HPDE6-E6E7 (cell line): ENCODE measurements around the gene NUP62.
"Not testable (repeated sequence)": the region's sequence is repeated elsewhere in the genome, so short reads cannot be mapped to it uniquely, and the experiment has no call there.

Experiments
- DNase-seq: peaks from one replicate; pipeline ENCODE4 v3.0.0; 2011; ENCODE audit warnings: missing footprints; ENCODE audit errors: extremely low spot score

NUP62 gene

GRCh38 chr19:49925486-49925885, 3.8 kb downstream of the NUP62 start:
- DNase-seq: no peak

DNA sequence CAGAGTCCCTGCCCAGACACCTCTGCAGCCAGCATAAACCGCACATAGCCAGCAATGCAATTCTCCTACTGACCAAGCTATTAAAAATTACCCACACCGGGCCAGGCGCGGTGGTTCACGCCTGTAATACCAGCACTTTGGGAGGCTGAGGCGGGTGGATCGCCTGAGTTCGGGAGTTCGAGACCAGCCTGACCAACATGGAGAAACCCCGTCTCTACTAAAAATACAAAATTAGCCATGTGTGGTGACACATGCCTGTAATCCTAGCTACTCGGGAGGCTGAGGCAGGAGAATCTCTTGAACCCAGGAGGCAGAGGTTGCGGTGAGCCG, 4.5 kb downstream of the NUP62 start:
- not testable (repeated sequence) for DNase-seq

- no peak for DNase-seq
Observed at GRCh38 chr19:49924004-49924880, 5.1 kb downstream of the NUP62 start.

GRCh38 chr19:49923055-49924003, 6.0 kb downstream of the NUP62 start:
- no peak for DNase-seq

DNA sequence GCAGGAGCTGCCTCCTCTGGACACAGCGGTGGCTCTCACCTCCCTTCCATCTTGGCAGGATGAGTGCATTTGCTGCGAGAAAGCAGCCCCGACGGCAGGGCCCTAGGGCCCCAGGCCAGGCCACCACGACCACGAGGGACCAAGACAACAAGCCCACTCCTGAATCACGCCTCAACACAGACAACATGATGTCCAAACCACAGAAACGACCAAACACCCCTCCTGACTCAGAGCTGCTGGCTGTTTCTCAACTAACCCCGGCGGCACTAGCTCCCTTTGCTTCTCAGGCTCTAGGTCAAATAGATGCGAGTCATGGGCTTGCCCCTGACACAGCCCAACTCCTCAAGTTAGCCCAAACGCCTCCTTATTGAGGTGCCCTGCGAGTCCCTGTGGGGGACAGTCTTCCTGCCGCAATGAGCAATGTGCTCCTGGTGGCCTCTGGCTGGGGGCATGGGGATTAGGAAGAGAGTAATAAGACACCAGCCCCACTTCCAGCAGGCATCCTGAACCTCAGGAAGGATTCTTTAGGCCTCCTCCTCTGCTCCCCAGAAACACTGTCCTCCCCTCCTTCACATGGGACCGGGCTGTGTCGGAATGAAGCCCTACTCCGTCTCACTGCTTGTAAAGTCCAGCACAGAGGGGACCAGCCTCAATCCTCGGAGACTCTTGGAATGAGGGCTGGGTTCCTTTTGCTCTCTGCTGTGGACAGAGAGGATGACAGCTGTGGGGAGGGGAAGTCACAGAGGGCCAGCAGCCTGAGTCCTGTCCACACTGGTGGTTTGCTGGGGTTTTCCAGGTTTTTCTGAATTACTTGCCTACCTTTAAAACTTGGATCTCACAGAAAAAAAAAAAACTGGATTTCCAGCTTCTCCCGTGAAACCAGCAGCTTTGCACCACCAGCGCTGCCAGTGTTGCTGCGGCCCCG, 7.2 kb downstream of the NUP62 start:
- DNase-seq: no peak

DNA sequence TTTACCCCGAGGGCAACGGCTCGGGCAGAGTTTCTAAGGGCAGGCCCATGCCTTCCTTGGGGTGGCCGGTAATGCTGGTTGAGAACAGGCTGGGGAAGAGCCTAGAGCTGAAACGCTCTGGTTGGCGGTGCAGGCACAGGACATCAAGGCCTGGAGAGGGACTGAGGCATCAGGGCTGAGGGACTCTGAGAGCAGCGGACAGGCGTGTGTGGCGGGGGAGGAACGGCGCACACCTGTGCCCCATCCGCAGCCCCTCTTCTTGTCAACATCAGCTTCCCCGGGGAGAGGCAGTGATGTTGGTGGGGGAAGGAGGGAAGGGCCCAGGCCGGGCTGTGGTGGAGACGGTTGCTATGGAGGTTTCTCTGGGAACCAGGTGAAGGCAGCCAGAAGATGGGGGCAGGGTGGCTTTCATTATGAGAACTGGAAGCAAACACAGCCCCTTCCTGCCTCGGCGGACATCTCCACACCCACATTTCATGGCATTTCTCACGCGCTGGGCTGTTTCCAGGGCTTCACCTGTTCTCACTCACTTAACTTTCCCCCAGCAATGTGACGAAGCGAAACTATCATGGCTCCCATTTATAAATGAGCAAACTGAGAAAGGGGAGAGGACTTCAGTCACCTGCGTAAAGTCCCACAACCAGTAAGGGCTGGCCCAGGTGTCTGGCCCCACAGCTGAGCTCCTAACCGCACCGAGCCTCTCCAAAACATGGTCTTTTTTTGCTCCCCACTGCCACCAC, 8.5 kb downstream of the NUP62 start:
- DNase-seq: no peak

DNA sequence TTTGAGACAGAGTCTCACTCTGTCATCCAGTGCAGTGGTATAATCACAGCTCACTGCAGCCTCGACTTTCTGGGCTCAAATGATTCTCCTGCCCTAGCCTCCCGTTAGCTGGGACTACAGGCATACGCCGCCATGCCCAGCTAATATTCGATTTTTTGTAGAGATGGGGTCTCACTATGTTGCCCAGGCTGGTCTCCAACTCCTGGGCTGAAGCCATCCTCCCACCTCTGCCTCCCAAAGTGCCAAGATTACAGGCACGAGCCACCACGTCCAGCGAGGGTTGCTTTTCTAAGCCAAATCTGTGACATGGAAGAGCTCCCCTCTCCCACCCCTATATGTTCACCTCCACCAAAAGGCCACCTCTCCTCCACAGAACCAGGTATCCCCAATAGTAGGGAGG, 11.2 kb downstream of the NUP62 start:
- no peak for DNase-seq

GRCh38 chr19:49916839-49917733, 12.2 kb downstream of the NUP62 start:
- no peak for DNase-seq

DNA sequence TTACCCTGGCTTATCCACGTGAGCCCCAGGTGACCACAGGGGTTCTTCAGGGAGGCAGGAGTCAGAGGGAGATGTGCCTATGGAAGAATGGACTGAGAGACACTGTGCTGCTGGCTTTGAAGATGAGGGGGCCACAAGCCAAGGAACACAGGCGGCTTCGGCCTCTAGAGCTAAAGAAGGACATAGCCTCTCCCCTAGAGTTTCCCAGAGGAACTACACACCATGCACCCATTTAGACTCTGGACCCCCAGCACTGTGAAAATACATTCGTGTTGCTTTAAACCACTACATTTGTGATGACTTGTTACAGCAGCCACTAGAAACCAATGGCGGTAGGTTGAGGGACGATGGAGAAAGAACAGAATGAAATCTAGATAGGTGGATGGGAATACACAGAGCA, 14.0 kb downstream of the NUP62 start:
- DNase-seq: no peak

DNA sequence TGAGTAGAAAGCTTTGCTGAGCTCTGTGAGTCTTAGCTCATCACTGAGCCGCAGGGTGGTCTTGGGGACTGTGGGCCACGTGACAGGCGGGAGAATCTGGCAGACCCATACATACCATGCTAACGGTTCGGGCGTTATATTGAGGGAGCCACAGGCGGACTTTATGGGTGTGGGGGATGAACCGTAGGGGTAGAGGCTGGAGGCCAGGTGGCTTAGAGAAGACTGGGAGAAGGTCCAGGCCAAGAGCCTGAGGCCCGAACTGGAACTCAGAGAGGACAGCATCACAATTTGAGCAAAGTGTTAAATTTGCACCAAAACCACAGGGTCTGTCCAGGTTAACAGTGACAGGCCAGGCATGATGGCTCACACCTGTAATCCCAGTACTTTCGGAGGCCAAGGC, 15.6 kb downstream of the NUP62 start:
- no peak for DNase-seq

- DNase-seq: no peak
Observed at GRCh38 chr19:49912965-49913685, 16.2 kb downstream of the NUP62 start.

DNA sequence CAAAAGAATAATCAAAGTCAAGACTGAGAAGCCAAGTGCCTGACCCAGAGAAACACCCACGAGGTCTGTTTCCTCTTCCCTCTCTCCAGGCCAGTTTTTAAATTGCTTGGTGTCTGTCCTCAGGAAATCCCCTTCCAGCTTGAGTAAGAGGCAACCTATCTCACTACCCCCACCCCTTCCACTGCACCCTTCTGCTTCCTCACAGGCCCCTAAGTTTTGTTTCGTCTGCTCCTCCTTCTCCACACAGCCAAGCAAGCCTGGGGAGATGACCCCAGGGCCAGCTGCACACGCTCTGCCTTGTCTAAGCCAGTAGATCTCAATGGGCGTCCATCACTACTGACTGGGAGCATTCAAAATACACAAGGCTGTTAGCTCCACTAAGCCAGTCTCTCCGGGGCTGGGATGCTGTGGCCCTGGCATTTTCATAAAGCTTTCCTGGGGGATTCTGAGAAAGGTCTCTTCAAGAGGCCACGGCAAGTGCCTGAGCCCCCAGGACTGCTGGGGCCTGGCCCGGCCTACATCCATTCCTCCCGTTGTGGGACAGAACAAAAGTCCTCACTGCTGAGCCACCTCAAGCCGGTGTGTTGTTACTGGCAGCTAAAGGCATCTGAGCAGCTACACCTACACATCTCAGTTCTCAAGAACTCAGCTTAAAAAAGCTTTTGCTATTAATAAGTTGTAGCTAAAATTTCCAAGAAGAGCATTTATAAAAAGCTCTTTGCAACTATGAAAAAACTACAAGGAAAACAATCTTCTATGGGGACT, 17.7 kb downstream of the NUP62 start:
- no peak for DNase-seq

DNA sequence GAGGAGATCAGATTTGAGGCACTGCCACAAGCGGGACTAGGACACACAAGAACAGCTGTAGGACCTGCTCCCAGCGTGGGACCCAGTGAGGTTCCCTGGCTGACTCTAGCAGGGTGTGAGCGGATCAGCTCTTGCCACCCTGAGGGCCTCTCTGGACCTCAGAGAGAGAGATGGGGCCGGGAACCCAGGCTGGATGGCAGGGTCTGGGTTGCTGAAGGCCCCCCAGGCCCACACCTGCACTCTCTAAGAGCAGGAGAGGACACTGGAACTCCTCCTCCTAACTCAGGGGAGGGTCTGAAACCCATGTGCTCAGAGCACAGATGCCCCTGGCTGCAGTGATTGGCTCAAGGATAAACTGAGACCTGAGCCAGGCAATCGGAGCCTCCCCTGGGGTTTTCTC, 19.1 kb downstream of the NUP62 start:
- DNase-seq: no peak

GRCh38 chr19:49908480-49909420, 20.6 kb downstream of the NUP62 start:
- no peak for DNase-seq

GRCh38 chr19:49907745-49908446, 21.4 kb downstream of the NUP62 start:
- no peak for DNase-seq

DNA sequence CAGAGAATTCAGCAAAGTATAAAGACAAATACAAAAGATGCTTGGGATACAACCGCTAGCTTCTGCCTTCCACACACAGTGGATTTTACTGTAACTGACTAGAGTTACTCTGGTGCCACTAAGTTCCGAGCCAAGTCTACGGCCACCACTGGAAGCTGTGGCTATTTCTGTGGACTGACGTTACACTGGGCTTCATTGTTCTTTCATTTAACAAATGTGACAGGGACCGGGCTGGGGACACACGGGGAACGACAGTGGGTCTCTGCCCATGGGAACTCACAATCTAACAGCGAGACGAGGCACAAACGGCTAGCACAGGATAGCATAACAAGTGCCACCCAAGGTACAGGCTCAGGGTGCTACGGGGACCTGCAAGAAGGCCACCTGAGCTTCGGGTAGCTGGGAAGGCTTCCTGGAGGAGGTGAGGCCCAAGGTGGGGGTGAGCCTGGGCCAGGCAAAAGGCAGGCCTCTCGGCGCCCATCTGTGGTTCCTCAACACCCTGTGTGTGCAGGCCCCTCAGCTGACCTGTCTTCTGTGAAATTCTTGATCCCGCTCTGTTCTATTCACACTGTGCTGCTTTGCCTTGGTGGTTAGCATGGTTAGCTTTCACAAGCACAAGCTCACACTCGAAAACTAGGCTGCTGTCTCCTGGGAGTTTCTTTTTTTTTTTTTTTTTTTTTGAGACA, 22.3 kb downstream of the NUP62 start:
- no peak for DNase-seq
